Heart left ventricle (tissue), 16 donors: Measurements from ENCODE around the gene ENTREP1. TPM values are rescaled to one million over a fixed set of nuclear protein-coding genes. Genes with fewer than 3 reads are reported as not detected.

Experiments used
- ATAC-seq, 4 donors: fragments of 200-7000 bp; cut with Tn5 transposase; one replicate each; pipeline ENCODE4 v1.9.1; 2020 to 2022; ENCODE audit warnings: moderate library complexity in 4 of 4, mild to moderate bottlenecking in 3 of 4, moderate number of reproducible peaks in 1 of 4
- DNase-seq, 5 donors: peaks; one replicate each; pipeline ENCODE4 v3.0.0-alpha.2; 2020
- H3K27ac ChIP-seq, 12 donors: fragments of 200-600 bp; sonication (generic) in 4 of 12; one replicate each; pipeline versions ENCODE4 v1.5.0 to v1.8.0; 2016 to 2022; ENCODE audit warnings: mild to moderate bottlenecking in 2 of 12
- H3K27me3 ChIP-seq, 9 donors: fragments of 200-600 bp; sonication (generic) in 2 of 9; one replicate each; pipeline versions ENCODE4 v1.5.1 to v1.8.0; 2016 to 2022; ENCODE audit warnings: mild to moderate bottlenecking in 3 of 9
- H3K36me3 ChIP-seq, 9 donors: fragments of 200-600 bp; sonication (generic) in 2 of 9; one replicate each; pipeline versions ENCODE4 v1.5.0 to v1.8.0; 2018 to 2022; ENCODE audit warnings: mild to moderate bottlenecking in 2 of 9
- H3K4me1 ChIP-seq, 12 donors: fragments of 200-600 bp; sonication (generic) in 4 of 12; one replicate each; pipeline versions ENCODE4 v1.5.0 to v1.8.0; 2016 to 2022; ENCODE audit warnings: mild to moderate bottlenecking in 3 of 12
- H3K4me3 ChIP-seq, 12 donors: fragments of 200-600 bp; sonication (generic) in 4 of 12; one replicate each; pipeline versions ENCODE4 v1.5.0 to v1.8.0; 2017 to 2022; ENCODE audit warnings: mild to moderate bottlenecking in 9 of 12, moderate library complexity in 4 of 12
- H3K9me3 ChIP-seq, 12 donors: fragments of 200-600 bp; sonication (generic) in 4 of 12; one replicate each; pipeline versions ENCODE4 v1.5.0 to v1.8.0; 2016 to 2022; ENCODE audit warnings: mild to moderate bottlenecking in 1 of 12
- POLR2A ChIP-seq, 2 donors: fragments of 450-650 bp; IDR thresholded peaks; one replicate each; pipeline ENCODE4 v1.6.1; 2017; ENCODE audit warnings: antibody characterized with exemption in 2 of 2, mild to moderate bottlenecking in 2 of 2, moderate library complexity in 2 of 2
- WGBS, 4 donors: extraction: QIAGEN DNeasy Blood & Tissue Kit in 2 of 4; methylation state at CpG; one replicate each; pipeline versions ENCODE4 v1.1.5 to v1.1.7; 2013 to 2018; 5-methylcytosine and 5-hydroxymethylcytosine counted together
- intact Hi-C, 10 donors: fragments of 100-400 bp; cut with DNase I; formaldehyde crosslinking; loops; one replicate each; pipeline versions ENCODE4 v1.11.1 to v1.14.2; 2022
- polyA plus RNA-seq, 2 donors: library from polyadenylated mRNA; stranded (reverse); fragments of 200-250 nt; gene quantifications; one replicate each; pipeline ENCODE4 v1.2.3, GENCODE V29; 2013
- total RNA-seq, 9 donors: library from RNA; depleted of rRNA in 2 of 9; stranded (reverse); fragments of >200 nt in 2 of 9; fragmentation: NEBNext Ultra II Directional in 3 of 9; extraction: Animal tissue kit (Norgen Biotek cat#: 25700) in 3 of 9; gene quantifications; one replicate each; pipeline versions ENCODE4 v1.1.0 to v1.2.4, GENCODE V29; 2016 to 2023
- TF ChIP-seq, protein P1 (sequence below), 12 donors: fragments of 200-600 bp; sonication (generic) in 4 of 12; IDR thresholded peaks; one replicate each; pipeline versions ENCODE4 v1.5.0 to v1.8.0; 2018 to 2022; ENCODE audit warnings: antibody characterized with exemption in 12 of 12, mild to moderate bottlenecking in 5 of 12
- donor health status: ischemic (EF 13 %, LVEDD 7.1; RV severe dilation, severe dysfunction).
- donor health status: healthy with polysubstance abuse.
- donor health status: DM: no; HTN: yes; CAD: no.
- donor health status: DM: no; HTN: no; CAD: no.
- donor health status: ischemic (EF 25% LVEDD 6.9; RV normal size, moderate dysfunction).
- donor health status: ischemic (EF 25% LVEDD 5.7; RV mildly dilated, moderate dysfunction).
- donor health status: healthy.
- donor health status: DM: yes; HTN: yes; CAD: no.
- donor health status: ischemic (EF 35%, LVEDD 5.7; RV mildly dilated, moderate dysfunction).
- donor health status: nonischemic (EF 11% LVEDD 7.7; RV severe dilation, severe dysfunction).
- donor health status: DM: yes; HTN: yes; CAD: no.
- donor health status: PGD.
- donor health status: ischemic (EF 29% LVEDD 5.4; RV normal size, mild dysfunction).
- donor health status: nonischemic (EF 23%, LVEDD 6.1; RV moderate dilation, normal function).

Gene ENTREP1
- total and polyA plus RNA-seq, 11 donors, result 12.6 to 29.1 (median 23.8) TPM

DNA sequence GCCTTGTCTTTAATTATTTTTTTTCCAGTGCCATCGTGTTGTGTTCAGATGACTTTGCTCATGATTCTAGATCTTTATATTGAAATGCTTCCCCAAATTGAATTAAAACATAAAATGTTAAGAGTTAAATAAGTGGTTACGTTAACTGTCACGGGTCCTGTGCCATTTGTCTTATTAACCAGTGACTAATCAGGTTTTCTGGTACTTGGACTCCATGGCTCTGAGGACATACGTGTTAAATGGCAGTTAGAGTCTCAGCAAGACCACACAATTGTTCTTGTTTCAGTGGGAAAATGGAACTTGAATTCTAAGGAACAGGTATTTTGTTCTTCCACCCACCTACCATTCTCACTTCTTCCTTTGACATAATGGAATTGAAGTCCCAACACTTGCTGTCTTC, 32.8 kb downstream of the ENTREP1 start:
- H3K27me3 ChIP-seq, result no peaks in the 10 kb centered on the region
- H3K27ac ChIP-seq, result peak overlapping the region in 11 of 12 donors; percentile 13 to 72 (median 53)
- intact Hi-C loops, result no loop called here
- 56 to 73% (median 68%) methylated on average over 4 of the region's 4 CpGs for WGBS, 4 donors
- no peak overlapping the region for H3K4me3 ChIP-seq
- peaks cover 0 to 26% (median 7%) of the 10 kb centered on the region in 12 donors for H3K4me1 ChIP-seq
- TF ChIP-seq POLR2A (IDR thresholded peaks at IDR 0.05), result no peak
- TF ChIP-seq, protein P1, sequence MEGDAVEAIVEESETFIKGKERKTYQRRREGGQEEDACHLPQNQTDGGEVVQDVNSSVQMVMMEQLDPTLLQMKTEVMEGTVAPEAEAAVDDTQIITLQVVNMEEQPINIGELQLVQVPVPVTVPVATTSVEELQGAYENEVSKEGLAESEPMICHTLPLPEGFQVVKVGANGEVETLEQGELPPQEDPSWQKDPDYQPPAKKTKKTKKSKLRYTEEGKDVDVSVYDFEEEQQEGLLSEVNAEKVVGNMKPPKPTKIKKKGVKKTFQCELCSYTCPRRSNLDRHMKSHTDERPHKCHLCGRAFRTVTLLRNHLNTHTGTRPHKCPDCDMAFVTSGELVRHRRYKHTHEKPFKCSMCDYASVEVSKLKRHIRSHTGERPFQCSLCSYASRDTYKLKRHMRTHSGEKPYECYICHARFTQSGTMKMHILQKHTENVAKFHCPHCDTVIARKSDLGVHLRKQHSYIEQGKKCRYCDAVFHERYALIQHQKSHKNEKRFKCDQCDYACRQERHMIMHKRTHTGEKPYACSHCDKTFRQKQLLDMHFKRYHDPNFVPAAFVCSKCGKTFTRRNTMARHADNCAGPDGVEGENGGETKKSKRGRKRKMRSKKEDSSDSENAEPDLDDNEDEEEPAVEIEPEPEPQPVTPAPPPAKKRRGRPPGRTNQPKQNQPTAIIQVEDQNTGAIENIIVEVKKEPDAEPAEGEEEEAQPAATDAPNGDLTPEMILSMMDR (IDR thresholded peaks at IDR 0.05), result no peak
- ATAC-seq, result no peak
- DNase-seq, result no peak
- H3K9me3 ChIP-seq, result no peaks in the 10 kb centered on the region
- H3K36me3 ChIP-seq, result no peaks in the 10 kb centered on the region

DNA sequence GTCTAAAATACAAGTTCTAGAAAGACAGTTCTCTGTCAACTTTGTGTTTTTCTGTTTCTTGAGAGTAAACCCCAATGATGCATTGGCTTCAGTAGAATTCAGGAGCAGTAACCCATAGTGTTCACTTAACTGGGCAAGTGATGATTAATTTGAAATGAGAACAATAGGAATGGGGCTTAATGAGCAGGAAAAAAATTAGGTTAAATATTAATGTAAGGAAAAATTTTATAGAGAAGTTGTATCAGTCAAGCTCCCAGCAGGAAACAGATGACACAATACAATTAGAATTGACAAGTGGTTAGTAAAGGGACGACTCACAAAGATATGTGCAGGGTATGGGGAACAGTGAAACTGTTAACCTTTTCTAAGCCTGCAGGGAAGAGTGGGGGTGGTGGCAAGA, 38.2 kb downstream of the ENTREP1 start:
- Histone ChIP-seq H3K36me3 (no peaks in the 10 kb centered on the region), H3K27me3 (no peaks in the 10 kb centered on the region), H3K4me3 (no peak overlapping the region), H3K27ac (no peak overlapping the region), H3K4me1 (peaks cover 0 to 18% (median 2%) of the 10 kb centered on the region in 12 donors), H3K9me3 (peaks cover 0 to 5% (median 0%) of the 10 kb centered on the region in 12 donors)
- intact Hi-C loops, result no loop called here
- ATAC-seq (peak in 2 of 4 donors; percentile 11 to 23), DNase-seq (no peak)
- no peak for TF ChIP-seq POLR2A (IDR thresholded peaks at IDR 0.05)
- TF ChIP-seq, protein P1 (IDR thresholded peaks at IDR 0.05), result no peak
- WGBS, 4 donors, result 3 to 16% (median 11%) methylated on average over 1 of the region's 1 CpG

DNA sequence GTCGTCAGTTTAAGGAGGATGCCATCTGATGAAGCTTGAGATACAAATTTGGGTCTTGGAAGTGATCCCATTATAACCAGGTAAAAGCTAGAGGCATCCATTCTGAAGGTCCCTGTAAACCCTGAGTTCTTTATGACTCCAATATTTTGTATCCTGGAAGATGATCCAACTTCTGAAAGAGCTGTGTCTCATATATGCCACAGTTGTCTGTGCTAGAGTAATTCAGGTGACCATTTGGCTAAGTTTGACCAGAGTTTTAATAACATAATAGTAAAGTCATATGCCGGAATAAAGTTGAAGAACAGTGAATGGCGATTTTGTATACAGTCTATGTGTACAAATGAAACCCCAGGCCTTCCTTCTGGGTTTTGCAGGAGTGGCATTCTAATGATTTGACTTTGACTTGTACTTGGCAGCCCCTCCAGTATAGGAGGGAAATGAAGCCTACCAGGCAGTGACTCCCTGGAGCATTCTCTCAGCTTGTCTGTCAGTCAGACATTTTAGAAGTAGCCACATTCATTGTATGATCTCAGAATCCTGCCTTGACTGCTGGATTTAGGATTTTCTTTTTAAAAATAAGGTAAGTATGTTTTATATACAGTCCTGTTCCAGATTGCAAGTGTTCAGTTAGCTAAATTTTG, 39.6 kb downstream of the ENTREP1 start:
- H3K27me3 ChIP-seq, result no peaks in the 10 kb centered on the region
- peak; percentile 49 to 77 (median 76) for ATAC-seq
- peak overlapping the region in 8 of 12 donors; percentile 17 to 56 (median 35) for H3K27ac ChIP-seq
- TF ChIP-seq POLR2A (IDR thresholded peaks at IDR 0.05), result no peak
- TF ChIP-seq, protein P1 (IDR thresholded peaks at IDR 0.05), result no peak
- H3K36me3 ChIP-seq, result no peaks in the 10 kb centered on the region
- H3K4me3 ChIP-seq, result no peak overlapping the region
- WGBS, 4 donors, result 65 to 83% (median 78%) methylated on average over 3 of the region's 3 CpGs
- intact Hi-C loops, result no loop called here
- no peak for DNase-seq
- peaks cover 0 to 8% (median 0%) of the 10 kb centered on the region in 12 donors for H3K9me3 ChIP-seq
- peaks cover 0 to 16% (median 2%) of the 10 kb centered on the region in 12 donors for H3K4me1 ChIP-seq

DNA sequence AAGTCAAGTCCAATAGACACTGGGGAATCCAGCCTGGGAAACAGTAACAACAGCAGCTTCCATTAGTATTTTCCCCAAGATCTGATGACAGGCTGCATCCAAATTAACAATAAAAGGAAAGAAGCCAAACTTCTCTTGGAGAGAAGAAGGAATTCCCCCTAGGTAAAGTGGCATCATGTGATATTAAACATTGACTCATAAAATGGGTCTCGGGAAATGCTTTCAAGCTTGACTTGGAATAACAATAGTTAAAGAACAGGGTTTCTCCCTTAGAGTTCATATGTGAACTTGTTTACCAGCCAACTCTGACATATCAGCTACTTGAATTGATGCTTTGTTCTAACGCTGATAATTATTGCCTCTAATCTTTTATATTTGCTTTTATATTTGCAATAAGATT, 45.4 kb downstream of the ENTREP1 start:
- H3K36me3 ChIP-seq, result peaks cover 0 to 9% (median 0%) of the 10 kb centered on the region in 9 donors
- intact Hi-C loops, result loop anchor here in 3 of 10 donors (5.0 to 10.0 kb wide), 3 partner anchors 43 to 146 kb away; partner anchors contain the start of gene ENTREP1 (in 2 of the 3)
- peak overlapping the region in 1 of 12 donors; percentile 15 for H3K27ac ChIP-seq
- DNase-seq (no peak), ATAC-seq (no peak)
- TF ChIP-seq POLR2A (IDR thresholded peaks at IDR 0.05), result no peak
- TF ChIP-seq, protein P1 (IDR thresholded peaks at IDR 0.05), result no peak
- H3K9me3 ChIP-seq, result peaks cover 0 to 8% (median 0%) of the 10 kb centered on the region in 12 donors
- no peak overlapping the region for H3K4me3 ChIP-seq
- no peaks in the 10 kb centered on the region for H3K27me3 ChIP-seq
- 14 to 26% (median 20%) methylated on average over 2 of the region's 2 CpGs for WGBS, 4 donors
- peaks cover 0 to 29% (median 11%) of the 10 kb centered on the region in 12 donors for H3K4me1 ChIP-seq
